Effector memory CD4-positive, alpha-beta T cell (primary cell): ENCODE results near the gene VMAC.
A peak's percentile ranks its signal among the peaks of the same experiment; 100 is the strongest.

Experiments used
- DNase-seq, 3 donors: peaks; one replicate each; pipeline ENCODE4 v3.0.0-alpha.2; 2020
- H3K27ac ChIP-seq: 2 replicates; pipeline ENCODE4 v1.7.0; 2013; ENCODE audit warnings: mild to moderate bottlenecking, low read length, moderate library complexity; ENCODE audit not compliant: insufficient read depth, poor library complexity, severe bottlenecking
- H3K27me3 ChIP-seq: replicated peaks from 2 replicates; pipeline ENCODE4 v1.7.0; 2013; ENCODE audit warnings: mild to moderate bottlenecking, low read length; ENCODE audit not compliant: insufficient read depth, control insufficient read depth, poor library complexity, severe bottlenecking
- H3K36me3 ChIP-seq: 2 replicates; pipeline ENCODE4 v1.7.0; 2013; ENCODE audit warnings: mild to moderate bottlenecking, low read length, moderate library complexity; ENCODE audit not compliant: control insufficient read depth, insufficient read depth
- H3K4me1 ChIP-seq: 2 replicates; pipeline ENCODE4 v1.7.0; 2013; ENCODE audit warnings: low read length, mild to moderate bottlenecking; ENCODE audit not compliant: control insufficient read depth, insufficient read depth, poor library complexity, severe bottlenecking
- H3K4me3 ChIP-seq: 2 replicates; pipeline ENCODE4 v1.7.0; 2013; ENCODE audit warnings: low read length, low read depth, mild to moderate bottlenecking; ENCODE audit not compliant: insufficient read depth, poor library complexity, severe bottlenecking
- H3K9me3 ChIP-seq: 2 replicates; pipeline ENCODE4 v1.7.0; 2013; ENCODE audit warnings: mild to moderate bottlenecking, low read length, moderate library complexity; ENCODE audit not compliant: control insufficient read depth

The VMAC gene

GRCh38 chr19:5959260-5960004, 54.8 kb downstream of the VMAC start:
- no peaks in the 10 kb centered on the region for H3K36me3 ChIP-seq
- H3K27me3 ChIP-seq: no peaks in the 10 kb centered on the region
- no peak overlapping the region for H3K4me3 ChIP-seq
- H3K9me3 ChIP-seq: no peaks in the 10 kb centered on the region
- no peak for DNase-seq
- peak overlapping the region; percentile 47 for H3K27ac ChIP-seq
- peaks cover 57% of the 10 kb centered on the region for H3K4me1 ChIP-seq
